Peyer's patch (tissue), 4 donors: ENCODE results near the gene CD9. TPM values are rescaled to one million over a fixed set of nuclear protein-coding genes. Genes with fewer than 3 reads are reported as not detected.
"Not testable (repeated sequence)": the region's sequence is repeated elsewhere in the genome, so short reads cannot be mapped to it uniquely, and the experiment has no call there.

Experiments used
- DNase-seq, 3 donors: peaks; one replicate each; pipeline ENCODE4 v3.0.0-alpha.2; 2017 to 2019
- H3K27ac ChIP-seq, 4 donors: fragments of 200-600 bp; sonication (generic); one replicate each; pipeline ENCODE4 v1.5.1; 2016 to 2019
- H3K27me3 ChIP-seq, 2 donors: fragments of 200-600 bp; sonication (generic); one replicate each; pipeline ENCODE4 v1.5.1; 2019
- H3K36me3 ChIP-seq, 3 donors: fragments of 200-600 bp; sonication (generic); one replicate each; pipeline ENCODE4 v1.5.1; 2016 to 2019
- H3K4me1 ChIP-seq, 4 donors: fragments of 200-600 bp; sonication (generic); one replicate each; pipeline ENCODE4 v1.5.1; 2016 to 2019
- H3K4me3 ChIP-seq, 4 donors: fragments of 200-600 bp; sonication (generic); 1 replicate in 3 of 4; 2 replicates in 1 of 4; pipeline ENCODE4 v1.5.1; 2016 to 2019; ENCODE audit warnings: mild to moderate bottlenecking in 1 of 4
- H3K9me3 ChIP-seq, 4 donors: fragments of 200-600 bp; sonication (generic); one replicate each; pipeline ENCODE4 v1.5.1; 2016 to 2019; ENCODE audit warnings: mild to moderate bottlenecking in 1 of 4
- POLR2A ChIP-seq, 2 donors: fragments of 450-650 bp; IDR thresholded peaks; one replicate each; pipeline ENCODE4 v1.5.1; 2017; ENCODE audit warnings: antibody characterized with exemption in 2 of 2, mild to moderate bottlenecking in 2 of 2, moderate library complexity in 2 of 2
- total RNA-seq, 4 donors: library from RNA; depleted of rRNA; stranded (reverse); fragments of >200 nt; gene quantifications; one replicate each; pipeline ENCODE4 v1.1.0, GENCODE V29; 2016
- TF ChIP-seq, protein P1 (sequence below), 6 experiments: fragments of 450-650 bp in 4 of 6; fragments of 200-600 bp in 2 of 6; sonication (generic) in 1 of 6; IDR thresholded peaks; one replicate each; pipeline ENCODE4 v1.5.1; 2017 to 2019; ENCODE audit warnings: antibody characterized with exemption in 6 of 6, mild to moderate bottlenecking in 3 of 6, moderate library complexity in 1 of 6

CD9 gene, protein sequence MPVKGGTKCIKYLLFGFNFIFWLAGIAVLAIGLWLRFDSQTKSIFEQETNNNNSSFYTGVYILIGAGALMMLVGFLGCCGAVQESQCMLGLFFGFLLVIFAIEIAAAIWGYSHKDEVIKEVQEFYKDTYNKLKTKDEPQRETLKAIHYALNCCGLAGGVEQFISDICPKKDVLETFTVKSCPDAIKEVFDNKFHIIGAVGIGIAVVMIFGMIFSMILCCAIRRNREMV
- 100 to 1,000 TPM in 3 of 4 donors, 10 to 100 TPM in 1; 31.4 to 176 (median 141) TPM for total RNA-seq

DNA sequence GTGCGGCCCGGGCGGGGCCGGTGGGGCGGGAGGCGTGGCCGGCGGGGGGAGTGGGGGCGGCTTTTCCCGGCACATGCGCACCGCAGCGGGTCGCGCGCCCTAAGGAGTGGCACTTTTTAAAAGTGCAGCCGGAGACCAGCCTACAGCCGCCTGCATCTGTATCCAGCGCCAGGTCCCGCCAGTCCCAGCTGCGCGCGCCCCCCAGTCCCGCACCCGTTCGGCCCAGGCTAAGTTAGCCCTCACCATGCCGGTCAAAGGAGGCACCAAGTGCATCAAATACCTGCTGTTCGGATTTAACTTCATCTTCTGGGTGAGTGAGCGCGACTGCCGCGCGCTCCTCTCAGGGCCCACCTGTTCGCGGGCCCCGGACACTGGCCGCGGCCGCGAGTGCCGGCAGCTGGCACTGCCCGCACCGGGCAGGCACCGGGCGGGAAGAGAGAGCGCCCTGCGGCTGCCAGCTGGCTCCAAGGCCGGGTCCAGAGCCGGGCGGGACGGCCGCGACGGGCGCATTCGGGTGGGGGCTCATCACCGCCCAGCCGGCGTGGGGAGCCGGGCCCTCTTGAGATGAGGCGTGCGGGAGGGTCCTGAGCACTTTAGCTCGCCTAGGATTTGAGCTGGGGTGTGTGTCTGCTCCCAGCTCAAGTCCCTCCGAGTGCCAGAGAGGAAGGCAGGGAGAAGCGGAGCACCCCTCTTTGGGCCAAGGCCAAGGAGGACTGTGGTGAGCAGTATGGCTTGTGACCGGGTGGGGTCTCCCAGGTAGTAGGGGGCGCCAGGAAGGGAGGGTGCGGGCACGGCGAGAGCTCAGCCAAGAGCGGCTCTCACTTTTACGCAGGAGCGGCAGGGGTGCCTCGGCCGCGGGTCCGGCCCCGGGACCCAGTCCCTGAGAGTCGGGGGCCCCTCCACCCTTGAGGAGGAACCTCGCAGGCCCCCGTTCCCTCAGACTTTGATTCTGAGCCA, at the start of gene CD9:
Gene CD9 (plus strand): TSS at position 145 of the 957 bp plus-strand sequence. CDS start 100 bp downstream, at position 245.
- Histone ChIP-seq H3K27me3 (no peaks in the 10 kb centered on the region), H3K36me3 (no peaks in the 10 kb centered on the region), H3K27ac (peak within 1 kb of the TSS; percentile 55 to 97 (median 92)), H3K4me1 (peaks cover 0 to 45% (median 5%) of the 10 kb centered on the region in 4 donors), H3K9me3 (no peaks in the 10 kb centered on the region), H3K4me3 (peak within 1 kb of the TSS; percentile 57 to 97 (median 78))
- TF ChIP-seq, protein P1, sequence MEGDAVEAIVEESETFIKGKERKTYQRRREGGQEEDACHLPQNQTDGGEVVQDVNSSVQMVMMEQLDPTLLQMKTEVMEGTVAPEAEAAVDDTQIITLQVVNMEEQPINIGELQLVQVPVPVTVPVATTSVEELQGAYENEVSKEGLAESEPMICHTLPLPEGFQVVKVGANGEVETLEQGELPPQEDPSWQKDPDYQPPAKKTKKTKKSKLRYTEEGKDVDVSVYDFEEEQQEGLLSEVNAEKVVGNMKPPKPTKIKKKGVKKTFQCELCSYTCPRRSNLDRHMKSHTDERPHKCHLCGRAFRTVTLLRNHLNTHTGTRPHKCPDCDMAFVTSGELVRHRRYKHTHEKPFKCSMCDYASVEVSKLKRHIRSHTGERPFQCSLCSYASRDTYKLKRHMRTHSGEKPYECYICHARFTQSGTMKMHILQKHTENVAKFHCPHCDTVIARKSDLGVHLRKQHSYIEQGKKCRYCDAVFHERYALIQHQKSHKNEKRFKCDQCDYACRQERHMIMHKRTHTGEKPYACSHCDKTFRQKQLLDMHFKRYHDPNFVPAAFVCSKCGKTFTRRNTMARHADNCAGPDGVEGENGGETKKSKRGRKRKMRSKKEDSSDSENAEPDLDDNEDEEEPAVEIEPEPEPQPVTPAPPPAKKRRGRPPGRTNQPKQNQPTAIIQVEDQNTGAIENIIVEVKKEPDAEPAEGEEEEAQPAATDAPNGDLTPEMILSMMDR (IDR thresholded peaks at IDR 0.05), result peak in 1 of 6 experiments; percentile 18
- TF ChIP-seq POLR2A (IDR thresholded peaks at IDR 0.05), result peak; percentile 73 to 84
- peak; percentile 45 to 85 (median 81) for DNase-seq

GRCh38 chr12:6154730-6155459, 45.3 kb upstream of the CD9 start:
- TF ChIP-seq, protein P1 (IDR thresholded peaks at IDR 0.05), result no peak
- no peak for TF ChIP-seq POLR2A (IDR thresholded peaks at IDR 0.05)

DNA sequence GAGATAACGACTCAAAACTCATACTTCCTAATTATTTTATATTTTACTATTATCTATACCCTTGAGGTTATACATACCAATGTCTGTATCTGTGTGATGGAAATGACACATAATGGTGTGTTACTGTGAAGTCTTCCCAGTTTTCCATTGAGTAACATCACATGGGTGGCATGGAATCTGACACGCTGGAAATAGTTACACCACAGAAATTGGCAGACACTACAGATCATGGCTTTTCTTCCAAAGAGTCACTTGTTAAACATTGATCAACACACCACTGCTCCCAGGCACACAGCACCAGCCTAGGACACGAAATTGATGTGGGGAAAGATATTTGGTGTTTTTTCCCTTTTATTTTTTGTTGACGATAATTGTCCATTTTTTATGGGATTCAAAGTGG, 42.7 kb upstream of the CD9 start:
- no peaks in the 10 kb centered on the region for H3K27me3 ChIP-seq
- no peaks in the 10 kb centered on the region for H3K4me1 ChIP-seq
- TF ChIP-seq, protein P1 (IDR thresholded peaks at IDR 0.05), result no peak
- no peak for TF ChIP-seq POLR2A (IDR thresholded peaks at IDR 0.05)
- no peaks in the 10 kb centered on the region for H3K36me3 ChIP-seq
- H3K9me3 ChIP-seq, result no peaks in the 10 kb centered on the region
- no peak overlapping the region for H3K27ac ChIP-seq
- DNase-seq, result no peak
- no peak overlapping the region for H3K4me3 ChIP-seq

More at GRCh38 chr12:6154730-6155459, 45.3 kb upstream of the CD9 start:
- Histone ChIP-seq H3K36me3 (no peaks in the 10 kb centered on the region), H3K4me3 (no peak overlapping the region), H3K27me3 (no peaks in the 10 kb centered on the region), H3K4me1 (no peaks in the 10 kb centered on the region), H3K9me3 (no peaks in the 10 kb centered on the region), H3K27ac (peak overlapping the region in 2 of 4 donors; percentile 12 to 40)
- peak in 1 of 3 donors; percentile 58 for DNase-seq

GRCh38 chr12:6158255-6158654, 41.9 kb upstream of the CD9 start:
- H3K4me1 ChIP-seq, result no peaks in the 10 kb centered on the region
- H3K27me3 ChIP-seq, result no peaks in the 10 kb centered on the region
- no peak overlapping the region for H3K27ac ChIP-seq
- no peak for DNase-seq
- no peak overlapping the region for H3K4me3 ChIP-seq
- no peaks in the 10 kb centered on the region for H3K9me3 ChIP-seq
- no peak for TF ChIP-seq POLR2A (IDR thresholded peaks at IDR 0.05)
- TF ChIP-seq, protein P1 (IDR thresholded peaks at IDR 0.05), result no peak
- no peaks in the 10 kb centered on the region for H3K36me3 ChIP-seq

DNA sequence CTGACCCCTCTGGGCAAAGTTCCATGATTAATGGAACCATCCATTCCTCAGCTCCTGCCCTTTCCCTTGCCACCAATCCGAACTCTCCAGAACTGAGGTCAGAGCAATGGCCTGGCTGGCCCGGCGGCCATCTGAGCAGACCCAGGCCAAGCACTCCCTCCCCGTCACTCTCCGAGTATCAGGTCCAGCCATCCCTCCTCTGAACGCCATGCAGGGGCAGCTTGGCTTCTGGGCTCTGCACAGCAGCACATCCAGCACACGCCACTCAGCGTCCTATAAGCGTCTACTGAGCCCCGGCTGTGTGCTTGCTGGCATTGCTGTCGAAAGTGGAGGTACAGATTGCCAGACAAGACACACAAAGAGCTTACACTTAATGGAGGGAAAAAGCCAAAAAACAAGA, 41.5 kb upstream of the CD9 start:
- Histone ChIP-seq H3K27me3 (no peaks in the 10 kb centered on the region), H3K9me3 (no peaks in the 10 kb centered on the region), H3K27ac (no peak overlapping the region), H3K4me1 (no peaks in the 10 kb centered on the region), H3K36me3 (no peaks in the 10 kb centered on the region), H3K4me3 (no peak overlapping the region)
- TF ChIP-seq, protein P1 (IDR thresholded peaks at IDR 0.05), result no peak
- TF ChIP-seq POLR2A (IDR thresholded peaks at IDR 0.05), result no peak
- DNase-seq, result no peak

- not testable (repeated sequence) for DNase-seq, H3K4me1 ChIP-seq, H3K9me3 ChIP-seq, H3K27ac ChIP-seq, H3K36me3 ChIP-seq, H3K4me3 ChIP-seq, H3K27me3 ChIP-seq
Observed at GRCh38 chr12:6159166-6160011, 40.8 kb upstream of the CD9 start.

DNA sequence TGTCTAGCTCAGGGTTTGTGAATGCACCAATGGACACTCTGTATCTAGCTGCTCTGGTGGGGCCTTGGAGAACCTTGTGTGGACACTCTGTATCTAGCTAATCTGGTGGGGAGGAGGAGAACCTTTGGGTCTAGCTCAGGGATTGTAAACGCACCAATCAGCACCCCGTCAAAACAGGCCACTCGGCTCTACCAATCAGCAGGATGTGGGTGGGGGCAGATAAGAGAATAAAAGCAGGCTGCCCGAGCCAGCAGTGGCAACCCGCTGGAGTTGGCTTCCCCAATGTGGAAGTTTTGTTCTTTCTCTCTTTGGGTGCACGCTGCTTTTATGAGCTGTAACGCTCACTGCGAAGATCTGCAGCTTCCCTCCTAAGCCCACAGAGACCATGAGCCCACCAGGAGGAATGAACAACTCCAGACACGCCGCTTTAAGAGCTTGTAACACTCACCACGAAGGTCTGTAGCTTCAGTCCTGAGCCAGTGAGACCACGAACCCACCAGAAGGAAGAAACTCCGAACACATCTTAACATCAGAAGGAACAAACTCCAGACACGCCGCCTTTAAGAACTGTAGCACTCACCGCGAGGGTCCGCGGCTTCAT, 40.1 kb upstream of the CD9 start:
- H3K4me3 ChIP-seq, H3K27ac ChIP-seq, H3K27me3 ChIP-seq, H3K9me3 ChIP-seq, H3K4me1 ChIP-seq, H3K36me3 ChIP-seq, DNase-seq: not testable (repeated sequence)
